ENCODE data around the gene ELP6. TPM values are rescaled to one million over a fixed set of nuclear protein-coding genes. Genes with fewer than 3 reads are reported as not detected.
"Not testable (repeated sequence)": the region's sequence is repeated elsewhere in the genome, so short reads cannot be mapped to it uniquely, and the experiment has no call there.

The ELP6 gene
- total RNA-seq, 1 donor from 2014 or later, result 25.8 TPM

DNA sequence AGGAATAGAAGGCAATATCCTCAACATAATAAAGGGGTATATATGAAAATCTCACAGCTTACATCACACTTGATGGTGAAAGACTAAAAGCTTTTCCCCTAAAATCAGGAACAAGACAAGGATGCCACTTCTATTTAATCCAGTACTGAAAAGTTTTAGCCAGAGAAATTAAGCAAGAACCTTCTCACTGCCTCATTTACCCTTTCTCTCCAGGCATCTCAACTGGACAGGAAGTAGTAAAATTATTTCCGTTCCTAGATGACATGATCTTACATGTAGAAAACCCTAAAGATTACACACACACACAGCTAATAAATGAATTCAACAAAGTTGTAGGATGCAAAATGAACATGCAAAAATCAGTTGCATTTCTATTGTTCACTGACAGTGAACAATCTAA, 48.9 kb downstream of the ELP6 start:
- DNase-seq (ENCODE audit: low spot score), result no peak

DNA sequence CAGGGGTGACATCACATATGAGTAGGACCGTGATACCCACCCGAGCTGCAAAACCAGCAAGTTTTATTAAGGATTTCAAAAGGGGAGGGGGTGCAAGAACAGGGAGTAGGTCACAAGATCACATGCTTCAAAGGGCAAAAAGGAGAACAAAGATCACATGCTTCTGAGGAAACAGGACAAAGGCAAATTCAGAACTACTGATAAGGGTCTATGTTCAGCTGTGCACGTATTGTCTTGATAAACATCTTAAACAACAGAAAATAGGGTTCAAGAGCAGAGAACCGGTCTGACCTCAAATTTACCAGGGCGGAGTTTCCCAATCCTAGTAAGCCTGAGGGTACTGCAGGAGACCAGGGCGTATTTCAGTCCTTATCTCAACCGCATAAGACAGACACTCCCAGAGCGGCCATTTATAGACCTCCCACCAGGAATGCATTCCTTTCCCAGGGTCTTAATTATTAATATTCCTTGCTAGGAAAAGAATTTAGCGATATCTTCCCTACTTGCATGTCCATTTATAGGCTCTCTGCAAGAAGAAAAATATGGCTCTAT, 53.9 kb downstream of the ELP6 start:
- not testable (repeated sequence) for DNase-seq (ENCODE audit: low spot score)

DNA sequence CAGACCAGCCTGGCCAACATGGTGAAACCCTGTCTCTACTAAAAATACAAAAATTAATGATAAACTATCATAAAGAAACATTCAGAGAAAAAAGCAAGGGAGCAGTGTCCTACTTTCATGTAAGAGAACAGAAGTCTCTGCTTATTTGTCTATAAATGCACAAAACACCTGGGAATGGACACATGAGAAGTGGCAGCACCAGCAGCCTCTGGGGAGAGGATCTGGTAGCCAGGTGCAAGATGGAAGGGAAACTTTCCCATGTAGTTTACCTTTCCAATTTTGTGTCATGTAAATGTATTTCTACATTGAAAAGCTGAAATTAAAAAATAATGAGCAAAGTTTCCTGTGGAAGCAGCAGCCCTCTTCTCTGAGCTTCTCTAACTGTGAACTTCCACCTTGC, 56.5 kb downstream of the ELP6 start:
- no peak for DNase-seq (ENCODE audit: low spot score)

DNA sequence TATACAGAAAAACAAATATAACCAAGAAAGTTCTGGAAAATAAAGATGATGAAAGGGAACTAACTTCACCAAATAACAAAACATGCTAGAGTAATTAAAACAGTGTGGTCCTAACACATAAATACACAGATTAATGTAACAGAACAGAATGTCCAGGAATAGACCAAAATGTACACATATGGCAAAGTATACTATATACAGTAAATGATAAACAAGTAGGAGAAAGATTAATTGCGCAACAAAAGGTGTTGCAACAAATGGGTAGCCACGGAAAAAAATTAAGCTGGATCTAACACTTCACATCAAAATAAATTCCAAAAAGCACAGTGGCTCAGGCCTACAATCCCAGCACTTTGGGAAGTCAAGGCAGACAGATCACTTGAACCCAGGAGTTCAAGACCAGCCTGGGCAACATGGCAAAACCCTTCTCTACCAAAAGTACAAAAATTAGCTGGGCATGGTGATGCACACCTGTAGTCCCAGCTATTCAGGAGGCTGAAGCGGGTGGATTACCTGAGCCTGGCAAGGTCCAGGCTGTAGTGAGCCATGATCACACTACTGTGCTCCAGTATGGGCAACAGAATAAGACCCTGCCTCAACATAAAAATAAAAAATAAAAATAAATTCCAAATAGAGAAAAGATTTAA, 57.6 kb downstream of the ELP6 start:
- DNase-seq (ENCODE audit: low spot score), result no peak

DNA sequence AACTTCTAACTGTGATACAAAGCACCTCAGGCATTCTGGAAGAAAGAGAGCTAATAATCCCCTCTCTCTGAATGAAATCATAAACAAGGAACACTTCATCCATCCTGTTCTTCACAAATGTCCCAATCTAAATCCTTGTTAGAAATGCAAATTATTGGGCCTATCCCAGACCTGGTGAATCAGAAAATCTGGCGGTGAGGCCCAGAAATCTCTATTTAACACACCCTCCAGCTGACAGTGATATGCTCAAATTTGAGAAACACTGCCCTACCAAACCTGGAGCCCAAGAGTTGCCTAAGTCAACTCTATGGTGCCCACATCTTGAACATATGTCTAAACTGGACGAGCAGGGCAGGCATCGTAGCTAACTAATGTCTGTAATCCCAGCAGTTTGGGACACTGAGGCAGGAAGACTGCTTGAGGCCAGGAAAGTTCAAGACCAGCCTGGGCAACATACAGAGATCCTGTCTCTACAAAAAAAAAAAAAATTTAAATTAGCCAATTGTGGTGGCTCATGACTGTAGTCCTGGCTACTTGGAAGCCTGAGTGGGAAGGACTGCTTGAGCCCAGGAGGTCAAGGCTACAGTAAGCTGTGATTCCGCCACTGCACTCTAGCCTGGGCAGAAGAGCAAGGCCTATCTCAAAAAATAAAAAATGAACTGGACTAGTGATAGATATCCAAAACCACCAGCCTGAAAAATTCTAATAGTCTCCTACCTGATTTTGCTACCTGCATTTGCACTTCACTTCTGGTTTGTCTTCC, 60.9 kb downstream of the ELP6 start:
- DNase-seq (ENCODE audit: low spot score), result no peak

Other genes with a start within 250 kb of the ELP6 start
- gene KIF9, start 230.9 kb downstream of the ELP6 start, total RNA-seq, result 12.7 TPM
- 27.2 TPM for gene KLHL18, start 230.8 kb downstream of the ELP6 start, total RNA-seq
- gene PTPN23, start 132.7 kb downstream of the ELP6 start, total RNA-seq, result 55.1 TPM
- 139 TPM for gene SCAP, start 37.8 kb downstream of the ELP6 start, total RNA-seq
- gene CSPG5, start 65.2 kb upstream of the ELP6 start, total RNA-seq, result not detected